C1 segment of cervical spinal cord (tissue), 14 donors: Measurements from ENCODE around the gene STX2.
"Not testable (repeated sequence)": the region's sequence is repeated elsewhere in the genome, so short reads cannot be mapped to it uniquely, and the experiment has no call there.

ENCODE experiments used
- DNase-seq, 14 donors: peaks; one replicate each; lab custom pipeline; 2025; lab: John Stamatoyannopoulos, UW

Gene STX2

GRCh38 chr12:130768120-130768519 lies 70.9 kb downstream of the STX2 start:
- no peak for DNase-seq

- no peak for DNase-seq
Observed at GRCh38 chr12:130766470-130766869, 72.6 kb downstream of the STX2 start.

- no peak for DNase-seq
Observed at GRCh38 chr12:130765186-130765659, 73.8 kb downstream of the STX2 start.

GRCh38 chr12:130764475-130765185 lies 74.4 kb downstream of the STX2 start:
- DNase-seq = no peak

- no peak for DNase-seq
Observed at GRCh38 chr12:130764073-130764472, 75.0 kb downstream of the STX2 start.

GRCh38 chr12:130762319-130762675 lies 76.8 kb downstream of the STX2 start:
- DNase-seq = no peak

- DNase-seq = peak in 10 of 14 donors; percentile 5 to 59 (median 14)
Observed at GRCh38 chr12:130761537-130762318, 77.3 kb downstream of the STX2 start.

- DNase-seq = peak in 6 of 14 donors; percentile 1 to 25 (median 10)
Observed at GRCh38 chr12:130754234-130754901, 84.7 kb downstream of the STX2 start.

- no peak for DNase-seq
Observed at GRCh38 chr12:130752692-130753230, 86.3 kb downstream of the STX2 start.

- not testable (repeated sequence) for DNase-seq
Observed at GRCh38 chr12:130752037-130752436, 87.0 kb downstream of the STX2 start.

GRCh38 chr12:130748786-130749185 lies 90.3 kb downstream of the STX2 start:
- DNase-seq = no peak

- peak in 11 of 14 donors; percentile 4 to 76 (median 46) for DNase-seq
Observed at GRCh38 chr12:130747867-130748740, 90.9 kb downstream of the STX2 start.

GRCh38 chr12:130746546-130746945 lies 92.5 kb downstream of the STX2 start:
- no peak for DNase-seq

GRCh38 chr12:130745921-130746320 lies 93.1 kb downstream of the STX2 start:
- no peak for DNase-seq

GRCh38 chr12:130744274-130744673 lies 94.8 kb downstream of the STX2 start:
- DNase-seq = no peak

GRCh38 chr12:130743606-130744005 lies 95.4 kb downstream of the STX2 start:
- DNase-seq = no peak

GRCh38 chr12:130743176-130743575 lies 95.9 kb downstream of the STX2 start:
- DNase-seq = no peak

GRCh38 chr12:130742716-130743115 lies 96.3 kb downstream of the STX2 start:
- no peak for DNase-seq

- no peak for DNase-seq
Observed at GRCh38 chr12:130742112-130742511, 96.9 kb downstream of the STX2 start.
